Ovary (tissue), 3 donors: Measurements from ENCODE around the gene CCL22.

ENCODE experiments used
- EP300 ChIP-seq: sonication (generic); formaldehyde crosslinking; IDR thresholded peaks from one replicate; pipeline ENCODE4 v1.6.1; 2017; ENCODE audit warnings: antibody characterized with exemption
- POLR2A ChIP-seq: fragments of 450-650 bp; IDR thresholded peaks from one replicate; pipeline ENCODE4 v1.6.1; 2017; ENCODE audit warnings: antibody characterized with exemption, mild to moderate bottlenecking, moderate library complexity
- TF ChIP-seq, protein P1 (sequence below), 3 donors: fragments of 450-650 bp in 2 of 3; fragments of 200-600 bp in 1 of 3; IDR thresholded peaks; one replicate each; pipeline versions ENCODE4 v1.5.1 to v1.8.0; 2016 to 2022; ENCODE audit warnings: antibody characterized with exemption in 3 of 3, mild to moderate bottlenecking in 1 of 3
- donor health status: DM: no; HTN: no; CAD: no.

DNA sequence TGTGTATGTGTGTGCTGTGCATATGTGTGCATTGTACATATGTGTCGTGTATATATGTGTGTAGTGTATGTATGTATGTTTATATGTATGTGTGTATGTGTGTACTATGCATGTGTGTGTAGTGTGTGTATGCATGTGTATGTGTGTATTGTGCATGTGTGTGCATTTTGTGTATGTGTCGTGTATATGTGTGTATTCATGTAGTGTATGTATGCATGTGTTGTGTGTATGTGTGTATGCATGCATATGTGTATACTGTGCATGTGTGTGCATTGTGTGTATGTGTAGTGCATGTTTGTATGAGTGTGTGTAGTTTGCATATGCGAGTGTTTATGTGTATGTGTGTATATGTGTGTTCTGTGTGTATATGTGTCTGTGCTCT is 30.5 kb downstream of the CCL22 start:
- TF ChIP-seq POLR2A (no peak), EP300 (no peak)
- TF ChIP-seq, protein P1, sequence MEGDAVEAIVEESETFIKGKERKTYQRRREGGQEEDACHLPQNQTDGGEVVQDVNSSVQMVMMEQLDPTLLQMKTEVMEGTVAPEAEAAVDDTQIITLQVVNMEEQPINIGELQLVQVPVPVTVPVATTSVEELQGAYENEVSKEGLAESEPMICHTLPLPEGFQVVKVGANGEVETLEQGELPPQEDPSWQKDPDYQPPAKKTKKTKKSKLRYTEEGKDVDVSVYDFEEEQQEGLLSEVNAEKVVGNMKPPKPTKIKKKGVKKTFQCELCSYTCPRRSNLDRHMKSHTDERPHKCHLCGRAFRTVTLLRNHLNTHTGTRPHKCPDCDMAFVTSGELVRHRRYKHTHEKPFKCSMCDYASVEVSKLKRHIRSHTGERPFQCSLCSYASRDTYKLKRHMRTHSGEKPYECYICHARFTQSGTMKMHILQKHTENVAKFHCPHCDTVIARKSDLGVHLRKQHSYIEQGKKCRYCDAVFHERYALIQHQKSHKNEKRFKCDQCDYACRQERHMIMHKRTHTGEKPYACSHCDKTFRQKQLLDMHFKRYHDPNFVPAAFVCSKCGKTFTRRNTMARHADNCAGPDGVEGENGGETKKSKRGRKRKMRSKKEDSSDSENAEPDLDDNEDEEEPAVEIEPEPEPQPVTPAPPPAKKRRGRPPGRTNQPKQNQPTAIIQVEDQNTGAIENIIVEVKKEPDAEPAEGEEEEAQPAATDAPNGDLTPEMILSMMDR (IDR thresholded peaks at IDR 0.05) = no peak
